ENCODE results near the gene RASA3.

The RASA3 gene

DNA sequence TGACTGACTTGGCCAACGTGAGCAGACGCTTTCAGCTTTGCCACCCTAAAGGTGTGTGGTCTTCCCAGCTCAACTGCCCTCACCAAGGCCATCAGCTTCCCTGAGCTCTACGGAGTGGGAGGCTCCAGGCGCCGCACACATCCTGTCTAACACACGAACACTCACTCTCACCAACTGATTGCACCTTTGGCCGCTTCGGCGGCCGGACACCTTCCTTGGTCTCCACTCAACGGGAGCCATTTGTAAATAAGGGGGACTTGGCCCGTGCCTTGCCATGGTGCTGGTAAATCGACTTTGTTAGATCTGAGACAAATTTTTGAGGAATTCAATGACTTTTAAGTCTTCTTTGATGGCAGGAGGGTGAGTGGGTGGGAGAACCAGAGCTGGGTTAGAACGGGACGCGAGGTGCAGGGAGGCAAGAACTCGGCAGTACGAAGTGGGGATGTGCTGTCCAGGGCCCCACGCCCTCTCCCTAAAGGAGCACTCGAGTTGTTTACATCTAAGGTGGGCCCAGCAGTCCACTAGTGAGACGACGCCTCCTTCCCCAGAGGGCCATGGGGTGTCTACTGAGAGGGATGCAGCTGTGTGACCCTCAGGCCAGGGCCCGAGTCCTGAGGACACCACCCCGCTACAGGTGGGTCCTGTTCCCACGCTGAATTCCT is 163.0 kb downstream of the RASA3 start:
- TF ChIP-seq GATA3 (IDR thresholded peaks at IDR 0.05; ENCODE audit: low read depth, low read length), result no peak
- TF ChIP-seq GATA2 (IDR thresholded peaks at IDR 0.05; ENCODE audit: low read depth, low read length), result no peak

DNA sequence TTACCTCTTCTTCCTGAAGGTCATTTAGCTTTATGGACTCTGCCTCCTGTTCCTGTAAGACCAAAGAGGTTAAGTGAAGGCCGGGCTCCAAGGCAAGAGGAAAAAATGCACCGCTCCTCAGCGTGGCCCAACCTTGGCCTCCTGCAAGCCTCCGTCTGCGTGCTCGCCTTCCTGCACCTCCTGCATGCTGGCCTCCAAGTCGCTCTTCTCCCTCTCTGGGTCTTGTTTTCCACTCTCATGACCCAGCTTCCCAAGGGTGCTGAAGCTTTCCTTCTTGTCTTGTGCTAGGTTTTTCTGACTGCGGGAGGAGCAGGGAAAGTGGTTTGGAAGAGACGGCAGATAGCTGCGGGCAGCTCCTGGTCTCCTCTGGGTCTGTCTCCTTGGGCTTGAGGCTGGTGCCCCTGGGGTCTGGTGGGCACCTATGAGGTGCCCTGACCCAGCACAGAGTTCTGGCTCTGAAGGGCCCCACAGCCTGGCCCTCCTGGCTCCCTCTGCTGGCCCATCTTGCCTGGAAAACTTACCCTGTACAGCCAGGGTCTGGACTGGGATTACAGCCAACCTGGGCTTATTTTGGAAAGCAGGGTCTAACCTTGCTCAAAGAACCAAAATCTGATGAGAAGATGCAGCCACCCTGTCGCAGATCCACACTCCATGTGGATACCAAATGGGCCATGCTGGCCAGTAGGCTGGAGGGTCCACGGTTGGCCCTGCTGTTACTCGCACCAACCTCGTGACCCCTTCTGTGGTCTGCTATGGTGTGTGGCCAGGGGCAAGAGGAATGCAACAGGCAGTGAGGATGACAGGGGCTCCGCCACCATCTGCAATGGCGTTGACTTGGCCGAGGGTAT is 163.7 kb downstream of the RASA3 start:
- TF ChIP-seq GATA2 (IDR thresholded peaks at IDR 0.05; ENCODE audit: low read depth, low read length), result no peak
- TF ChIP-seq GATA3 (IDR thresholded peaks at IDR 0.05; ENCODE audit: low read depth, low read length), result no peak

DNA sequence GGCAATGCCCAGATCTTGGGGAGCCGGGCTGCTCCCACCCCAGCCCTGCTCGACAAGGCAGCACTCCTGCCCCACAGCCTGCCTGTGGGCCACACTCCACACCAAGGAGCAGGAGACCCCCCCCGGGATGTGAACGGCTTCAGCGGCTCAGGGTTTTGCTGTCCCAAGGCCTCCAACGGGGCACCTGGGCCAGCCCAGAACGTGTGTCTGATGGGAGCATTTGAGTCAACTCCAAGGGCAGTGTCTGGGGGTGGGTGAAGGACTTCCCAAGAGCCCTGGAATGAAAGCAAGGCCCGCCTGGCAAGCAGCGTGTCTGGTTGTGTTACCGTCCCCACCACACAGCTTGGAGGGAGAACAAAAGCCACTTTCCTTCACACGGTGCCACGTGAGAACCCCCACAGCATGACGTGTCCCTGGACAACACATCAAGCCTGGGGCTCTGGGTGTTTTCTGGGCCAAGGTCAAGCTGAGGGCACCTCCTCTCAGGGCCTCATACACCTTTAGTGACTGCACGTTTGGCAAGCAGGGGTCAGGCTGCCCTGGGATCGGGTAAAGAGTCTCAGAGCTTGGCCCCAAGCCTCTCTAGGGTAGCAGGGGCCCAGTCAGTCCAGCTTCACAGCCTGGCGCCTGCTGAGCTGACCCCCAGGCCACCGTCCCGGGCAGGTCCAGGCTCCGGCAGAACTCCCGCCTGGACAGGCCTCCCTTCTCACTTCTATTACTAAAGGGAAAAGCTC is 164.5 kb downstream of the RASA3 start:
- TF ChIP-seq GATA2 (IDR thresholded peaks at IDR 0.05; ENCODE audit: low read depth, low read length), result no peak
- no peak for TF ChIP-seq GATA3 (IDR thresholded peaks at IDR 0.05; ENCODE audit: low read depth, low read length)

DNA sequence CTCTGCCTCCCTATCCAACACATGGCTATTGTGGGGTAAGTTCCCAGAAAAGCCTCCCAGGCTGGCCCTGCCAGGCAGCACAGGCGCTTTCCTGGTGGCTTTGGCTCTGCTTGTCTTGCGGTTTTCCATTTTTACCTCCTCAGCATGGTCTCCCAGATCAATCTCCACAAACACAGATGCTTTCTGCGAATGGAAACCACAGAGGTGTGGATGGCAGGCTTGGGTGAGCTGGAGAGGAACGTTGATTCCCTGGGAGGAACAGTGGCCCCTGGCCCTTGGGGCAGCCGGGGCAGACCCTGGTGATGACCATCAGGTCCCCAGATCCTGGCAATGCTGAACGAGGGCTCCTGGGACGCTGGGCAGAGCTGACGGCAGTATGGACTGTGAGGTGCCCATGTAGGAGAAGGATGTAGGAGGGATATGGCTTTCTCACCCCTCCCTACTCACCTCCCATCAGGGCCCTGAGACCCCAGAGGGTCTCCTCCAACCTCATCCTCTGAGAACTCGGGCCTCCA is 165.2 kb downstream of the RASA3 start:
- TF ChIP-seq GATA2 (IDR thresholded peaks at IDR 0.05; ENCODE audit: low read depth, low read length), result no peak
- TF ChIP-seq GATA3 (IDR thresholded peaks at IDR 0.05; ENCODE audit: low read depth, low read length), result no peak

DNA sequence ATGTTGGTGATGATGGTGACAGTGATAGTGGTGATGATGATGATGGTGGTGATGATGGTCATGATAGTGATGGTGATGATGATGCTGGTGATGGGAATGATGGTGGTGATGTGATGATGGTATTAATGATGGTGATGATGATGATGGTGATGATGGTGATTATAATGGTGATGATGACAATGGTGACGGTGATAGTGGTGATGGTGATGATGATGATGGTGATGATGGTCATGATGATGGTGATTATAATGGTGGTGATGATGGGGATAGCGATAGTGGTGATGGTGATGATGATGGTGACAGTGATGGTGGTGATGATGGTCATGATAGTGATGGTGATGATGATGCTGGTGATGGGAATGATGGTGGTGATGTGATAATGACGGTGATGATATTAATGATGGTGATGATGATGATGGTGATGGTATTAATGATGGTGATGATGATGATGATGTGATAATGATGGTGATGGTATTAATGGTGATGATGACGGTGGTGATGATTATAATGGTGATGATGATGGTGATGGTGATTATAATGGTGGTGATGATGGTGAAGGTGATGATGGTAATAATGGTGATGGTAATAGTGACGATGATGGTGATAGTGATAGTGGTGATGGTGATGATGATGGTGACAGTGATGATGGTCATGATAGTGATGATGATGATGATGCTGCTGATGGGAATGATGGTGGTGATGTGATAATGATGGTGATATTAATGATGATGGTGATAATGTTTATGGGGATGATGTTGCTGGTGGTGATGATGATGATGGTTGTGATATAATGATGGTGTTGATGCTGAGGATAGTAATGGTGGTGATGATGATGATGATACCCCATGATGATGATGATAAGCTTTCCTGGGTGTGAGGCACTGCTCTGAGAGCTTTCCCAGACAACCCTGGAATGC is 166.2 kb downstream of the RASA3 start:
- TF ChIP-seq GATA2 (IDR thresholded peaks at IDR 0.05; ENCODE audit: low read depth, low read length), result no peak
- TF ChIP-seq GATA3 (IDR thresholded peaks at IDR 0.05; ENCODE audit: low read depth, low read length), result no peak

DNA sequence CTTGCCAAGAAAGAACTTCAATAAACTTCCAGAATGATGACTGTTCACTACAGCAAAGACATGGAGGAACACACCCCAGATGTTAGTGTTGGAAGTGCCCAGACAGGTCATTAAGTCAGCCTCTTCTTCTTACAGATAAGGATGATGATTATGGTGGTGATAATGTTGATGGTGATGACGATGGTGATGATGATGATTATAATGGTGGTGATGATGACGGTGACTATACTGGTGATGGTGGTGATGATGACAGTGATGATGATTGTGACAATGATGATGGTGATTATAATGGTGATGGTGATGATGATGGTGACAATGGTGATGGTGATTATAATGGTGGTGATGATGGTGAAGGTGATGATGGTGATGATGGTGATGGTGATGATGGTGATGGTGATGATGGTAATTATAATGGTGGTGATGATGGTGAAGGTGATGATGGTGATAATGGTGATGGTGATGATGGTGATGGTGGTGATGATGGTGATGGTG is 167.0 kb downstream of the RASA3 start:
- TF ChIP-seq GATA3 (IDR thresholded peaks at IDR 0.05; ENCODE audit: low read depth, low read length) (no peak), GATA2 (IDR thresholded peaks at IDR 0.05; ENCODE audit: low read depth, low read length) (no peak)

DNA sequence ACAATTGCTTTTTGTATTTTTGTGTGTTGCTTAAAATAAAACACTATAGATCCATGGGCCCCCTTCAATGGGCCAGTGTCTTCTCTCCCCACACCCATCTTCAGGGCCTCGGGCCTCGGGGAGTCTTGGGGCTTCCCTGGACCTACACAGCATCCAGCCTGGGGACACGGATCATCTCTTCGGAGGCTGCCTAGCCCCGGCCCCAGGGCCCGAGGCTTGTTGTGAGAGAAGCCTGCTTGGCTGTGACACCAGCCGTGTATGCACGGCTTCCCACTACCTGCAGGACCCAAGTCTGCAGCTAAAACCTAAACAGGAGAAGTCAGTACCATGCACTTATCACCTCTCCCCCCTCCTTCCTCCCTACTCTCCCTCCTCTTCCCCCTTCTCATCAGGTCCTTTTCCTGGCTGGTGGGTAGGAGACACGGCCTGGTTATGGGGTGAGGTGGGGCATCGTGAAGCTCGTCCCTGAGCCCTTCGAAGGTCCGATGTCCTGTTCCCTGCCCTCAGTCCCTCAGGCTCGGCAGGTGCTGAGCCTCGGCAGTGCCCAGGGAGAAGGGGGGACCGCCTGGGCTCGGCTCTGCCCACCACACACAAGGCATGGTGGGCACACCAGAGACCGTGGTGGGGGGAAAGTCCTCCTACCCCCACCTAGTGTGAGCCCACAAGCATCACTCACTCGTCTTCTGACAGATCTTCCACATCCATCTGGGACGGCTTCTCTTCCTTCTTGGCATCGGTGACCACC is 168.0 kb downstream of the RASA3 start:
- TF ChIP-seq GATA2 (IDR thresholded peaks at IDR 0.05; ENCODE audit: low read depth, low read length) (no peak), GATA3 (IDR thresholded peaks at IDR 0.05; ENCODE audit: low read depth, low read length) (no peak)

DNA sequence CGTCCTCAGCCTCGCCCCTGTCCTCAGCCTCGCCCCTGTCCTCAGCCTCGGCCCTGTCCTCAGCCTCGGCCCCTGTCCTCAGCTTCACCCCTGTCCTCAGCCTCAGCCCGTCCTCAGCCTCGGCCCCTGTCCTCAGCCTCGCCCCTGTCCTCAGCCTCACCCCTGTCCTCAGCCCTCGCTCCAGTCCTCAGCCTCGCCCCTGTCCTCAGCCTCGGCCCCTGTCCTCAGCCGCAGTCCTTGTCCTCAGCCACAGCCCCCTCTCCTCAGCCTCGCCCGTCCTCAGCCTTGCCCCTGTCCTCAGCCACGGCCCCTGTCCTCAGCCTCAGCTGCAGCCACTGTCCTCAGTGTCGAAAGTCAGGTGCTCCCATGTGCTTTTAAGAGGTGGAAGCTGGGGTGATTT is 169.0 kb downstream of the RASA3 start:
- TF ChIP-seq GATA2 (IDR thresholded peaks at IDR 0.05; ENCODE audit: low read depth, low read length) (no peak), GATA3 (IDR thresholded peaks at IDR 0.05; ENCODE audit: low read depth, low read length) (no peak)

DNA sequence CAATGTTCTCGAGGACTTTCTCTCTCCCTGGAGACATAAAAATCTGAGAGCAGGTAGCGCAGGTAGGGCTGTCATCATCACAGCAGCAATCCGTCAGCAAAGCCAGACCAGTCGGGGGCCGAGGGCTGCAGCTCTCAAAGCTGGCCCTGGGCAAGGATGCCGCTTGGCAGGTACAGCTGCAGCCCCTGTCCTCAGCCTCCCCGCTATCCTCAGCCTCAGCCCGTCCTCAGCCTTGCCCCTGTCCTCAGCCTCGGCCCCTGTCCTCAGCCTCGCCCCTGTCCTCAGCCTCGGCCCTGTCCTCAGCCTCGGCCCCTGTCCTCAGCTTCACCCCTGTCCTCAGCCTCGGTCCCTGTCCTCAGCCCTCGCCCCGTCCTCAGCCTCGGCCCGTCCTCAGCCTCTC is 169.4 kb downstream of the RASA3 start:
- TF ChIP-seq GATA2 (IDR thresholded peaks at IDR 0.05; ENCODE audit: low read depth, low read length) (no peak), GATA3 (IDR thresholded peaks at IDR 0.05; ENCODE audit: low read depth, low read length) (no peak)

DNA sequence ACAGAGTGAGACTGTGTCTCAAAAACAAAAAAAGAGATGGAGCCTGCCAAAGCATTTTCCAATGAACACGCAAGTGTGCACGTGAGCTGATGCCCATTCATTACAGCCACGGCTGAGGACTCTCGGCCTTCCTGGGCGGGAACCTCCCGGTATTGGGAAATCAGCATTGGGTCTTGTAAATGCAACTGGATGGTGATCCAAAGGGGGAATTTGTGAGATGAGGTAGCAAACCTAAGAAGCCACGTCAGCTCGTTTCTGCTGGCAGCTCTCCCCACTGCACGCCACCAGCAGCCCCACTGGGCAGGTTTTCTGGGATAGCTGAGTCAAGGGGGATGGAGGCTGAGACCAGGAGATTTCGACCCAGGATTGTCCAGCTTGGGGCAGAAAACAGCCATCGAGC is 170.0 kb downstream of the RASA3 start:
- TF ChIP-seq GATA2 (IDR thresholded peaks at IDR 0.05; ENCODE audit: low read depth, low read length) (no peak), GATA3 (IDR thresholded peaks at IDR 0.05; ENCODE audit: low read depth, low read length) (no peak)

DNA sequence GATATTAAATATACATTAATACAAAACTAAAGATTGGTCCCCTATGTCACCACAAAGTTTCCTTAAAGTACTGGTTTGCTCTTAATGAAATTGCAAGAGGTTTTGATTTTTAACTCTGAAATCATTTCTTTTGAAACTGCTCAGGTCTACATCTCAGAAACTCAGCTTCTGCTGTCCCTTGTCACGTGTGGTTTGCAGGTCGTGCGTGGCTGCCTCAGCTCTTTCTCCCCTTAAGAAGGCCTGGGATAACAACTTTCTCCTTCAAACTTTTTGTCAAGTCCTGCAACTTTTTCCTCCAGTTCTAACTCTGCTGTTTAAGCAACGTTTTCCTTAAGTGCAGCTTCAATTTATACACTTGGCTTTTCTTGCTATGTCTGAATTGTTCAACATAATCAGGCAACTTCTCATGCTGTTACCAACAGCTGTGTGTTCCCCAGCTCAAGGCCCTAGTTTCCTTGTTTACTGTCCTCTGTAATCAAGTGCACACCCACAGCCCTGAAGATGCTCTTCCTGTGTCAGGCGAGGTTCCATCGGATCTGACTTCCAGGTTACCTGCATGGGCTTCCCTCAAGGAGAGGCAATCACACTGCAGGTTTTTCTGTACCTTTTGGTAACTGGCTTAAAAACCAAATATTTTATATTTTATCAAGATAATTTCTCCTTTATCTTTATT is 172.0 kb downstream of the RASA3 start:
- TF ChIP-seq GATA3 (IDR thresholded peaks at IDR 0.05; ENCODE audit: low read depth, low read length) (no peak), GATA2 (IDR thresholded peaks at IDR 0.05; ENCODE audit: low read depth, low read length) (no peak)

DNA sequence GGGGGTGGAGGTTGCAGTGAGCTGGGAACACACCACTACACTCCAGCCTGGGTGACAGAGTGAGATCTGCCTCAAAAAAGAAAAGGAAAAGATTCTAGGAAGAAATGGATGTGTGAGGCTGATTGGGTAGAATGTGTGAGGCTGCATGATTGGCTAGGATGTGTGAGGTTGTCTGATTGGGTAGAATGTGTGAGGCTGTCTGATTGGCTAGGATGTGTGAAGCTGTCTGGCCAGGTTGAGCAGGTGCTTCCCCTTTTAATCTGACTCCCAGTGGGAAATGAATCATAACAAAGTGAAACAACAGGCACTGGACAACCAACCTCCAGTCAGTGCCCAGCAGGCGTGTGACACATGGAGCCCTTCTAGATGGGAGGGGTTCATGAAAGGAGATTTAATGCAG is 173.2 kb downstream of the RASA3 start:
- no peak for TF ChIP-seq GATA2 (IDR thresholded peaks at IDR 0.05; ENCODE audit: low read depth, low read length)
- no peak for TF ChIP-seq GATA3 (IDR thresholded peaks at IDR 0.05; ENCODE audit: low read depth, low read length)
